Stimulated activated CD8-positive, alpha-beta memory T cell treated with anti-CD3 and anti-CD28 coated beads, Interleukin-15, amount 100 ng/mL, for 1 hour (primary cell): ENCODE data around the gene COPS6.
"Not testable (repeated sequence)": the region's sequence is repeated elsewhere in the genome, so short reads cannot be mapped to it uniquely, and the experiment has no call there.

Source experiments
- DNase-seq: peaks from one replicate; pipeline ENCODE4 v3.0.0-alpha.2; 2020; ENCODE audit warnings: low read depth

The COPS6 gene

DNA sequence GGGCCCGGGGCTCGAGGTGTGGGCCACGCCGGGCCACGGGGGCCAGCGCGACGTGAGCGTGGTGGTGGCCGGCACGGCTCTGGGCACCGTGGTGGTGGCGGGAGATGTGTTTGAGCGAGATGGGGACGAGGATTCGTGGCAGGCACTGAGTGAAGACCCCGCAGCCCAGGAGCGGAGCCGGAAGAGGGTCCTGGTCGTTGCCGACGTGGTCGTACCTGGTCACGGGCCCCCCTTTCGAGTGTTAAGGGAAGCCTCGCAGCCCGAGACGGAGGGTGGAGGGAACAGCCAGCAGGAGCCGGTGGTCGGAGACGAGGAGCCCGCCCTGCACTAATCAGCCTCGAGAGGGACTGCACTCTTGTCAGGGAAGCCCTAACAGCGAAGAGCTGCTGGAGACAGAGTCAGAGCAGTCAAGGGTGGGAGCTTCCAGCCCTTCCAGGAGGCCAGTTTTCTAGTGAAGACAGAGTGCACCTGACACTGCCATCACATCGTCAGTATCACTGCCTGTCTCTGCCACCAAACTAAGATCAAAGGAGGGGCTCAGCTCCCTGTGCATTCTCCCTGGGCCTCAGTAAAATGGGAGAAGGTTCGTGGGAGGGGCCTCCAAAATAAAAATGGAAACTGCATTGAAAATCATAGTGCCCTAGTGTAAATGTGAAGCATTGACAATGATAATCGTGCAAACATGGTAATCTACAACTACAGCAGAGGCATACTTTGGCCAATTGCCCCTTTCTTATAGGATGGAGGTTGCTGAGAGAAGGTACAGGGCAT lies 39.3 kb downstream of the COPS6 start:
- no peak for DNase-seq

GRCh38 chr7:100128637-100128963 lies 39.8 kb downstream of the COPS6 start:
- DNase-seq, result no peak

GRCh38 chr7:100130220-100130607 lies 41.4 kb downstream of the COPS6 start:
- DNase-seq, result not testable (repeated sequence)

GRCh38 chr7:100130608-100131453 lies 42.1 kb downstream of the COPS6 start:
- DNase-seq, result peak; percentile 76

DNA sequence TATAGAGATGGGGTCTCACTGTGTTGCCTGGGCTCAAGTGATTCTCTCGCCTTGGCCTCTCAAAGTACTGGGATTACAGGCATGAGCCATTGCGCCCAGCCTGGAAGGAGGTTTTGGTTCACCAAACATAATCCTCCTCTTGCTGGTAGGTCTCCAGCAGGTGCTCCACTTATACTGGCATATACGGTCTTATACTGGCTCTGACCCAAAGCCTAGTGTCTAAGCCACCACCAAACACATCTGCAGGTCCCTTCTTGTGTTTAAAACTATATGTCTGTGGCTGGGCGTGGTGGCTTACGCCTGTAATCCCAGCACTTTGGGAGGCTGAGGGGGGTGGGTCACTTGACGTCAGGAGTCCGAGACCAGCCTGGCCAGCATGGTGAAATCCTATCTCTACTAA lies 43.4 kb downstream of the COPS6 start:
- DNase-seq, result no peak

DNA sequence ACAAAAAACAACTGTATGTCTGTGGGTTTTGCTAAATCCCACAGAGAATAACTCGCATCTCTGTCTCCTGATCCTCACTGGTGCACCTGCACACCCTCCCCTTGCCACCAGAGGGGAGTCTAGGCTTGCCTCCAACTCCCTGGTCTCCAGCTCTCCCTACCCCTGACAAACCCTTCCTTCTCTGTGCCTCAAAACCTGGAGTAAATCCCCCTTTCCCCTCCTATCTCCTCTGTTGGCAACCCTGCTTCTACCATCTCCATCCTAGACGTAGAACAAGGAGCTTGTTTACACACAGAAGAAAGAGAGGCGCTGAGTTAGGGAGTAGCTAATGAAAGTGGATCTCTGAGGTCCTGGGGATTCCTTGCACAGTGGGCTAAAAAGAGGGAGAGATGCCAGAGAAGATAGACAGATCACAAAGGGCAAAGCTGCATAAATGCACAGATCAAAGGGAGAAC lies 44.0 kb downstream of the COPS6 start:
- DNase-seq, result no peak

DNA sequence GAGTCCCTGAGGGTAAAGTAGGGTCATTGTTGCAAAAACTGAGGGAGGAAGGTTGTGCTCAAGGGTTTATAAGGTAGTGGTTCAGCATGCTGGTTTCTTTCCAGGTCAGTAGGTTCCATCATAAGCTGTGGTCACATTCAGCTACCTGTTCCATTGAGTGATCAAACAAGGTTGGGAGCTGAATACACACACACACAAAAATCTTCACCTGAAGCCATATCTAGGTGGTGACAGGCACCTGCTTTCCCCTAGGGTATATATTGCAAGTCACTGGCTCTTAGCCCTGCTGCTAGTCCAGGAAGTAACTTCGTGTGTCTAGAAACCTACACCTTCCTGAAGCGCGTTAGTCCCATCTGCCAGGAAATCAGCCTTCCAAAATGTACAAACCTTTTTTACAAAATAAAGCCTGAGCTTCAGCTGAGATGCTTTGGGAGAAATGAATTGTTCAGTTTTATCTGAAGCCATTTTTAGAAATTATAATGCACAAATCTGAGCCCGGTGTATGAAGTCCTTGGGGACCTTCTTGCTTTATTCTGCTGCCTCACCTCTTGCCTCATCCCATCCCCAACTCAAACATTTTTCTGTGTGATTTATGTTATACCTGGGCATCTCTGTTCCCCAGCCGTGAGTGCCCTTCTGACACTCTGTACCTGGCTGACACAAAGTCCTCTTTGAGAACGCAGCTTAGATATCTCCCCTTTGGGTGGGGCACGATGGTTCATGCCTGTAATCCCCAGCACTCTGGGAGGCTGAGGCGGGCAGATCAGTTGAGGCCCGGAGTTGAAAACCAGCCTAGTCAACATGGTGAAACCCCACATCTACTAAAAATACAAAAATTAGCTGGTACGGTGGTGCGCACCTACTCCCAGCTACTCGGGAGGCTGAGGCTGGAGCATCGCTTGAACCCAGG lies 49.3 kb downstream of the COPS6 start:
- no peak for DNase-seq

- DNase-seq, result no peak
These were observed 52.8 kb downstream of the COPS6 start for GRCh38 chr7:100141555-100141949.
